Left ventricle myocardium inferior (tissue), 1 donor: ENCODE results near the gene IL1A. TPM values are rescaled to one million over a fixed set of nuclear protein-coding genes. Genes with fewer than 3 reads are reported as not detected.

Experiments
- DNase-seq: peaks from one replicate; pipeline ENCODE4 v3.0.0-alpha.2; 2020
- H3K27ac ChIP-seq: fragments of 200-600 bp; replicated peaks from 2 replicates; pipeline ENCODE4 v1.8.0; 2021
- H3K27me3 ChIP-seq: fragments of 200-600 bp; 2 replicates; pipeline ENCODE4 v1.8.0; 2021; ENCODE audit warnings: low read depth
- H3K36me3 ChIP-seq: fragments of 200-600 bp; 2 replicates; pipeline ENCODE4 v1.8.0; 2021
- H3K4me1 ChIP-seq: fragments of 200-600 bp; 2 replicates; pipeline ENCODE4 v1.8.0; 2021
- H3K4me3 ChIP-seq: fragments of 200-600 bp; 2 replicates; pipeline ENCODE4 v1.8.0; 2021; ENCODE audit warnings: mild to moderate bottlenecking, moderate library complexity
- H3K9me3 ChIP-seq: fragments of 200-600 bp; replicated peaks from 2 replicates; pipeline ENCODE4 v1.8.0; 2021
- intact Hi-C: fragments of 100-400 bp; cut with micrococcal nuclease; formaldehyde crosslinking; loops from one replicate; pipeline ENCODE4 v1.11.0; 2022
- total RNA-seq: library from RNA; stranded (reverse); fragmentation: NEBNext Ultra II Directional; extraction: Animal tissue kit (Norgen Biotek cat#: 25700); gene quantifications from one replicate; pipeline ENCODE4 v1.2.1, GENCODE V29; 2021
- TF ChIP-seq, protein P1 (sequence below): fragments of 200-600 bp; IDR thresholded peaks from 2 replicates; pipeline ENCODE4 v1.8.0; 2021; ENCODE audit warnings: antibody characterized with exemption, mild to moderate bottlenecking, borderline replicate concordance
- donor health status: DM: no; HTN: yes; CAD: no; lungs with severe emphysema.

IL1A gene
- total RNA-seq, 1 donor from 2014 or later, result not detected

DNA sequence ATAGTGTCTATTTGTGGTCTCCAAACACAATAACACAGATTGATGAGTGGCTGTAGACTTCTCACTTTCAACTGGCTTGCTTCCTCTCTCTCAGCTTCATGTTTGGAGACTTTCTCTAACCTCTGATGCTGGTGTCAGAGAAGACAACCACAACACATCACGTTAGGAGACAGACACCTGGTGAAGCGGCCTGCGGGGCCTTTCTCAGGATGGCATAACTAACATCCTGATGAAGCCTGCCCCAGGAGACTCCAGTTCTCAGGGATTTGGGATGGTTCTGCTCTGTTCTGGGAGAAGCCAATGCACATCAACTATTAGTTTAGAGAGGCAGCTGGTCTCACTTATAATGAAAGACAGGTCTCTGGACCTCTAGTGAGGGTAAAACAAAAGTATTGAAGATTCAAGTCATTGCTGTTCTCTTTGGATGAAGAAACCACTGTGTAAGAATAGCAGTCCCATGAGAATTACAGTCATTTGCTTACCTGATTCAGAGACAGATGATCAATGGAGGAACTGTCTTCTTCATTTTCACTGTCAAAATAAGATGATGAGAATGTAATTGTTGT, 2.0 kb downstream of the IL1A start:
- H3K27me3 ChIP-seq, result no peaks in the 10 kb centered on the region
- H3K27ac ChIP-seq, result no peak overlapping the region
- intact Hi-C loops, result no loop called here
- no peaks in the 10 kb centered on the region for H3K9me3 ChIP-seq
- no peak for DNase-seq
- no peaks in the 10 kb centered on the region for H3K36me3 ChIP-seq
- no peak overlapping the region for H3K4me3 ChIP-seq
- TF ChIP-seq, protein P1, sequence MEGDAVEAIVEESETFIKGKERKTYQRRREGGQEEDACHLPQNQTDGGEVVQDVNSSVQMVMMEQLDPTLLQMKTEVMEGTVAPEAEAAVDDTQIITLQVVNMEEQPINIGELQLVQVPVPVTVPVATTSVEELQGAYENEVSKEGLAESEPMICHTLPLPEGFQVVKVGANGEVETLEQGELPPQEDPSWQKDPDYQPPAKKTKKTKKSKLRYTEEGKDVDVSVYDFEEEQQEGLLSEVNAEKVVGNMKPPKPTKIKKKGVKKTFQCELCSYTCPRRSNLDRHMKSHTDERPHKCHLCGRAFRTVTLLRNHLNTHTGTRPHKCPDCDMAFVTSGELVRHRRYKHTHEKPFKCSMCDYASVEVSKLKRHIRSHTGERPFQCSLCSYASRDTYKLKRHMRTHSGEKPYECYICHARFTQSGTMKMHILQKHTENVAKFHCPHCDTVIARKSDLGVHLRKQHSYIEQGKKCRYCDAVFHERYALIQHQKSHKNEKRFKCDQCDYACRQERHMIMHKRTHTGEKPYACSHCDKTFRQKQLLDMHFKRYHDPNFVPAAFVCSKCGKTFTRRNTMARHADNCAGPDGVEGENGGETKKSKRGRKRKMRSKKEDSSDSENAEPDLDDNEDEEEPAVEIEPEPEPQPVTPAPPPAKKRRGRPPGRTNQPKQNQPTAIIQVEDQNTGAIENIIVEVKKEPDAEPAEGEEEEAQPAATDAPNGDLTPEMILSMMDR, result no peak
- no peaks in the 10 kb centered on the region for H3K4me1 ChIP-seq

- H3K4me1 ChIP-seq, result no peaks in the 10 kb centered on the region
- H3K9me3 ChIP-seq, result no peaks in the 10 kb centered on the region
- H3K27me3 ChIP-seq, result no peaks in the 10 kb centered on the region
- no peak overlapping the region for H3K4me3 ChIP-seq
- no peaks in the 10 kb centered on the region for H3K36me3 ChIP-seq
- DNase-seq, result no peak
- TF ChIP-seq, protein P1, result no peak
- intact Hi-C loops, result no loop called here
- no peak overlapping the region for H3K27ac ChIP-seq
Measured at GRCh38 chr2:112779598-112779997, 4.7 kb downstream of the IL1A start.

GRCh38 chr2:112777036-112777435, 7.3 kb downstream of the IL1A start:
- Histone ChIP-seq H3K4me3 (no peak overlapping the region), H3K4me1 (no peaks in the 10 kb centered on the region), H3K27ac (no peak overlapping the region), H3K27me3 (no peaks in the 10 kb centered on the region), H3K9me3 (no peaks in the 10 kb centered on the region), H3K36me3 (no peaks in the 10 kb centered on the region)
- TF ChIP-seq, protein P1, result no peak
- DNase-seq, result no peak
- intact Hi-C loops, result no loop called here

GRCh38 chr2:112776113-112776512, 8.2 kb downstream of the IL1A start:
- Histone ChIP-seq H3K4me3 (no peak overlapping the region), H3K9me3 (no peaks in the 10 kb centered on the region), H3K4me1 (no peaks in the 10 kb centered on the region), H3K27me3 (no peaks in the 10 kb centered on the region), H3K36me3 (no peaks in the 10 kb centered on the region), H3K27ac (no peak overlapping the region)
- no peak for DNase-seq
- intact Hi-C loops, result no loop called here
- TF ChIP-seq, protein P1, result no peak

DNA sequence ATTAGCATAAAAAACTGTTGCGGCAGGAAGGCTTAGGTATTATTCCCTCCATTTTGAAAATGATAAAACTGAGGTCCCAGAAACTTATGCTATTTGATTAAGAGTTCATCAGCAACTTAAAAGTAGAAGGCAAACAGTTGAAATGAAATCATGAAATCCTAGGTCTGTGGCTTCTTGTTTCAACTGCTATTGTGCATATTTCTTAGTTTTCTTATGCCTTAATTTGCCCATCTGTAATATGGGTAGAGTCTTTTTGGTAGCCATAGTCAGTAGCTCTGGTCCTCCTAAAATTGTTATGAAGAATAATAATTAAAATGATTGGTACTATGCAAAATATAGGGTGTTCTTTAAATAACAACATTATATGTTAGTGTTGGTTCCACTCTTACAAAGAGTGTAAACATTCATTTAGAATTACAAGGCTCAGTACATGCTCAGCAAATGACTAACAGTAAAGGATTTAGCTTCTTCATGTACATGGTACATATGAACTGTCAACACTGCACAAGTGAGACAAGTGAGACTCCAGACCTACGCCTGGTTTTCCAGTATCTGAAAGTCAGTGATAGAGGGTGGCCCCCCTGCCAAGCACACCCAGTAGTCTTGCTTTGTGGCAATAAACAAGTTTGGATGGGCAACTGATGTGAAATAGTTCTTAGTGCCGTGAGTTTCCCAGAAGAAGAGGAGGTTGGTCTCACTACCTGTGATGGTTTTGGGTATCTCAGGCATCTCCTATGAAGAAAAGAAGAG, 9.6 kb downstream of the IL1A start:
- Histone ChIP-seq H3K4me3 (no peak overlapping the region), H3K4me1 (no peaks in the 10 kb centered on the region), H3K9me3 (no peaks in the 10 kb centered on the region), H3K27ac (no peak overlapping the region), H3K36me3 (no peaks in the 10 kb centered on the region), H3K27me3 (no peaks in the 10 kb centered on the region)
- DNase-seq, result no peak
- intact Hi-C loops, result no loop called here
- TF ChIP-seq, protein P1, result no peak
